Measurements from ENCODE around the gene FEZF2.

Gene FEZF2

GRCh38 chr3:62373215-62373614 is at the start of gene FEZF2:
Gene FEZF2 (minus strand): TSS chr3:62373550. CDS start chr3:62372868, 682 bp downstream.
- peak in 1 of 2 experiments; percentile 16 for DNase-seq

DNA sequence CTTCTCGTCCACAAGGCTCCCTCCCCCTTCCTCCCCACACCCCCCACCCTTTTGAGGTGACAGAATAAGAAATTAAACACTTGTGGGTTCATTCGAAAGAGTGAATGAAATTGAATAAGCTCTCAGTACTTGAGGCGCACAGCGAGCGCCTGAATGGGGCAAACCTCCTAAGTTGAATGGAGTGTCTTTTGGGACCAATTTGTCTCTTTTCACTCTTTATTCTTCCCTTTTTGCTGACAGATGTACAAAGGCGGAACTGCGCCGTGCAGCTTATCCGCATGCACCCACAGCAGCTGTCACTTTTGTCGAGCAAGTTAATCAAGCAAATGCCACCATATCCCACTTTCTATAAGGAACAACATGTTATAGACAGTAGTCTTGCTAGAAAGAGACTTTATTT is 47.9 kb upstream of the FEZF2 start:
- DNase-seq: no peak

DNA sequence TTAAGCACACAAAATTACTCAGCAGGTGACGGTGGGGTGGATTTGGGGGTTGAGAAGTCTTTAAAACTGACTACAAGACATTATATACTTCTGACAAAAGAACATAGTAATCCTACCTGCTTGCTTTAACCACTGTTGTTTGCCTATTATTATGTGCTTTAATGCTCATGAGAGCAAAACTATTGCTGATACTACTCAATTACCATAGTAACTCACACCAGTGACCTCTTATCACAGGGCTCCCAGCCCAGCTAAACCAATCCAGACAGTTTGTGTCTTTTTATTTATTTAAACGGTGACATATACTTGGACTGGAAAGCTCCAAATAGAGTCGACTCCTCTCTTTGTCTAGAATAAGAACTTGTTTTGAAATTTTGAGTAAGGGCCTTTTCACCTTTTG is 42.8 kb upstream of the FEZF2 start:
- no peak for DNase-seq

DNA sequence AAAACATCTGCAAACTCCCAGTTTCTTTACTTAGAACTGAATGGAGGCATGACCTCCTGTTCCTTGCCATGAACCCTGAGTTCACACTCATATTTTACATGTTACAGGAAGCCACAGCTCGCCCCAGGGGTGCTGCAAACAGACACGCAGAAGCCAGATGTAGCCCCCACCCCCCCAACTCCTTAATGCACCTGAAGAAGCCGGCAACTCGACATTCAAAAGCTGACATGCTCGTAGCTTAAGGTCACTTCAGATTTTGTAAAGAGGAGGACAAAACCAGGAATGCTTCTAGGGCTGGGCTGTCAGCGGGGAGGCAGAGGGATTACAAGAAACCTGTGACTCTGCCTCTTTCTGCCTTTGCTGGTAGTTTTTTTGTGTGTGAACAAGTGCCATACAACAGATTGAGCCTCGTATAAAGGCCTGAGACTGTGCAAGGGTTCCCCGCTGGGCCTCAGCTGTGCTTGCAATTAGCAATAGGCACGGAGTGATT is 42.0 kb upstream of the FEZF2 start:
- DNase-seq: no peak

DNA sequence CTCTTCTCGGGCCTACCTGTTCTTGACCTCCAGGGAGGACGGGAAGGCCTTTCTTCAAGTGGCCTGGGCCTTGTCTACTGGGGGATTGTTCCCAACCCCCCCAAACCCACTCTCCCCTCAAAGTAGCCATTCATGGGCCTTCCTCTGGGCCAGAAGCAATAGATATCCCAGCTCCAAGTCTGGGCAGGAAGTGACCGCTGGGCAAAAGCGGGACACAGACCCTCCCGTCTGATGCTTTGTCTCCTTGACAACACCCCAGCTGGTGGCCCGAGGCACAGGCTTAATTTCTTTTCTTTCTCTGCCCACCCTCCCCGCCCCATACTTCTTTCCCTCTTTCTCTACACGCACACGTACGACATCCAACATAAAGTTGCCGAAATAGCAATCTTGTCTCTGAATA is 41.4 kb upstream of the FEZF2 start:
- no peak for DNase-seq

- DNase-seq: no peak
These were observed 40.3 kb upstream of the FEZF2 start for GRCh38 chr3:62413687-62414086.

- DNase-seq: no peak
These were observed 33.6 kb upstream of the FEZF2 start for GRCh38 chr3:62406945-62407344.

DNA sequence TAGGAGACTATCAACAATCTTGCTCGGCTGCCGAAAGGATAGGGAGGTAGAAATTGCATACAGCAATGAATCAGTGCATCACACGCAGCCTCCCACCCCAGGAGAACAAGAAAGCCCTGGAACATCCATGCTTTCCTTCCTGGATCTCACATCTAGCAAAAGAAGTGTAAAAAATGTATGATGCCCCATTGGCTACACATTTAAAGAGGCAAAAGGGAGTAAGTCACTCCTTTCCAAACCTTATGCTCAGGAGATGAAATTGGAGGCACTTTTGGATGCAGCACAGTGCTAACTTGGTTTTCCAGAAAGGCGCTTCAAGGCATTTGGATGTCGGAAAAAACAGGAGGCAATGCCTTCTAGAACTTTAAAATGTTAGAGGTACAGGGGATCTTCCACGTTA is 32.2 kb upstream of the FEZF2 start:
- no peak for DNase-seq

DNA sequence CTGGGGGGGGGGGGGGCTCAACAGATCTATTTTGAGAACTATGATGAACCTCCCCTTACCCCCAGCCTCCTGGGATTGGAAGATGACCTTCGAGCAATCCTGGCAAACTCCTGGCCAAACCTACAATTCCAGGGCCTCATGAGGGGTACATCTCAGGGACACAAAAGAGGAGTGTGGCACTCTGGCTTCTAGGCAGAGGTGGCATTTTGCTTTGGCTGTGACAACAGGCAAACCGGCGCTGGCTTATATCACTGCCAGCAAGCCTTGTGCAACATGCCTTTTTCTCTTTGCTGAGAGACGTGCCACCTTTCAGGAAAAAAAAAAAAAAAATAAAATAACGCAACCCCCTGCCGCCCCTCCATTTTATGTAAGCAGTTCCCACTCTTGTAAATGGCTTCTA is 31.8 kb upstream of the FEZF2 start:
- no peak for DNase-seq

GRCh38 chr3:62404321-62404720 is 31.0 kb upstream of the FEZF2 start:
- no peak for DNase-seq

DNA sequence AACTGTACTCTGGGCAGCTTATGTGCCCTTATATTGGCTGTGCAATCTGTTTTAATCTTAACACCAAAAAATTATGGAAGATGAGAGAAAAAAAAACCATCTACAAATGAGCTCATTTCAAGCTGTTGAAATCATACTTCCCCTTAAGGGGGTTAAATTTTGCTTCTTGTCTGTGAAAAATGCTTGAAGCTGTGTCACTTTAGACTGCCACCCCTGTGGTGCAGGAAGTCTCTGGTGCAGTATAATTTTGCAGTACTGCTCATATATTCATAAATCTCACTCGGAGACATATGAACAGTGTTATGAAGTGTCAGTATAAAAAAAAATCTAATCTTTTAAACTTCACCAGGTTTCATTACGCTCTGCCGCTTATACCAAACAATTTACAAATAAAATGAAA is 30.4 kb upstream of the FEZF2 start:
- DNase-seq: no peak

DNA sequence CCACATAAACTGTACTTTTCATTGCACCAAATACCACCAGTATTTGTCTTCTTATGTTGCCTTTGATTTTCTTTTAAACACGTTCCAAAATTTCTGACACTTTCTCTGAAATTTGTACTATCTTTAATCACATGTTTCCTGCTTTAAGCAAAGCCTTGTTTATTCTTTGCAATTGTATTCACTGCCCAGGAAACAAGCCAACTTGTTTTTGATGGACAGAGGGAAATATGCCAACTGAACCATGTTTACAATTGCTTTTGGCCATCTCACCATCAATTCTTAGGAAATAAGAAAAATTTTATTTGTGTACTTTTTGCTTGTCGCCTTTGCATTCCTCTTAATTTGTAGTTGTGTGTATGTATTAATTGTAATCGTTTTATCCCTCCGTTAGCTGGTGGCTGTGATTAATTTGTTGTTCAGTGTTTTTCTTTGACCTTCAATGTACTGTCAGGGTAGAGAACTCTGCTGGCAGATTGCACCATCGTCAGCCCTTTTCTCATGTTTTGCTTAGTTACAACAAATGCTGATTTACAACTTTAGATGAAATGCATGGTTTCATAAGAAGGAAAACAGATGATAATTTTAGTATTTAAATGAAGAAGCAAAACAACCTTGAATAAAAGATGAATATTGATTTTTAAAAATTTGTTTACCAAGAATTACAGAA is 19.4 kb upstream of the FEZF2 start:
- no peak for DNase-seq

DNA sequence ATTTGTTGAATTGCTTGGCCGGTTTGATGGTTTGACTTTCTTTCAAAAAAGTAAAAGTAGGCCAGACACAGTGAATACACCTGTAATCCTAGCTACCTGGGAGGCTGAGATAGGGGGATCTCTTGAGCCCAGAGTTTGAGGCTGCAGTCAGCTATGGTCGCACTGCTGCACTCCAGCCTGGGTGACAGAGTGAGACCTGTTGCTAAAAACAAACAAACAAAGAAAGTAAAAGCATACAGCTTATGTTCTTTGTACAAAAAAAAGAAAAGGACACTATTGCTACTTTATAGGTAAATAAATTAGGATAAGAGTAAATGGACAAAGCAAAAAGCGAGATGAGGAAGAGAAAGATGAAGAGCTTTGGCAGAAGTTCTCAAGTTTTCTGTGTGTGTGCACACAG is 13.9 kb upstream of the FEZF2 start:
- DNase-seq: no peak

DNA sequence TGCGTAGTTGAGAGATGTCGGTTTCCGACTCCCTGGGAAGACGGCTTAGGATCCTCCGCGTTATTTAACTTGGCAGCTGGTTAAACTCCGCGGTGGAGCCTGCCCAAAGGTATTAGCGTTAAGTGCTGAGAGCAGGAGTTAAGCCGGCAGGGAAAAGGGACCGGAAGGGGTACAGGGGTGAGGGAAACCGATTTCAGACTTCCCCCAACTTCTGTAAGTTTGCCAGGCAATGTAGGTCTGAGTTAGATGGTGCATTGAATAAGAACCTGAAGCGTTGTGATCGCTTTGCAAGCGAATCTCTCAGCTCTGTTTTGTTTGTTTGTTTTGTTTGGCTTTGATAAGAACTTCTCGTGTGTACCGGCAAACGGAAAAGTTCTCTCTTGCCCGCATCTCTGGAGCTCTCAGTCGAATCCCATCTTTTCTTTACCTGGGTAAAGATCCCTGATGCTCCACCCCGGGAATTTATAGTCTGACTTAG is 6.0 kb upstream of the FEZF2 start:
- DNase-seq: no peak

GRCh38 chr3:62378921-62379320 is 5.6 kb upstream of the FEZF2 start:
- DNase-seq: no peak

DNA sequence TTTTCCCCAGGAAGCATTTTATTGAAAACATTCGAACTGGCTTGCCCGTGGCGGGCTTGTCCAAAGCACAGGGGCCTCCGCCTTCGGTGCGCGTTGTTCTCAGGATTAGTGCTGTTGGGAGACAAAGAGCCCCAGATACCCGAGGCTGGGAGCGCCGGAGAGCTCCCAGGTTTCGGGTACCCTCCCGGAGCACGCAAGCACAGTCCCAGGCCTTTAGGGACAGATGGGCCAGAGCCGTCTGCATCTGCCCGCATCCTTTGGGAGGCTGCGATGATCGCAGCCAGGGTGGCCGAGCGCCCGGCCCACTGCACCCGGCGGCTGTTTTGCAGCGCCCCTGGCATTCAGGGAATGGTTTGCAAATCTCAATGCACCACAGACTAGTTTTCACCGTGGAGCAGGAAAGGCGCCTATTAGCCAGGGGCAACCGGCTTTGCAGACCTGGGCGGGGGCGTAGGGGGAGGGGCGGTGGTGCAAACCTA is 5.0 kb upstream of the FEZF2 start:
- peak in 1 of 2 experiments; percentile 14 for DNase-seq

DNA sequence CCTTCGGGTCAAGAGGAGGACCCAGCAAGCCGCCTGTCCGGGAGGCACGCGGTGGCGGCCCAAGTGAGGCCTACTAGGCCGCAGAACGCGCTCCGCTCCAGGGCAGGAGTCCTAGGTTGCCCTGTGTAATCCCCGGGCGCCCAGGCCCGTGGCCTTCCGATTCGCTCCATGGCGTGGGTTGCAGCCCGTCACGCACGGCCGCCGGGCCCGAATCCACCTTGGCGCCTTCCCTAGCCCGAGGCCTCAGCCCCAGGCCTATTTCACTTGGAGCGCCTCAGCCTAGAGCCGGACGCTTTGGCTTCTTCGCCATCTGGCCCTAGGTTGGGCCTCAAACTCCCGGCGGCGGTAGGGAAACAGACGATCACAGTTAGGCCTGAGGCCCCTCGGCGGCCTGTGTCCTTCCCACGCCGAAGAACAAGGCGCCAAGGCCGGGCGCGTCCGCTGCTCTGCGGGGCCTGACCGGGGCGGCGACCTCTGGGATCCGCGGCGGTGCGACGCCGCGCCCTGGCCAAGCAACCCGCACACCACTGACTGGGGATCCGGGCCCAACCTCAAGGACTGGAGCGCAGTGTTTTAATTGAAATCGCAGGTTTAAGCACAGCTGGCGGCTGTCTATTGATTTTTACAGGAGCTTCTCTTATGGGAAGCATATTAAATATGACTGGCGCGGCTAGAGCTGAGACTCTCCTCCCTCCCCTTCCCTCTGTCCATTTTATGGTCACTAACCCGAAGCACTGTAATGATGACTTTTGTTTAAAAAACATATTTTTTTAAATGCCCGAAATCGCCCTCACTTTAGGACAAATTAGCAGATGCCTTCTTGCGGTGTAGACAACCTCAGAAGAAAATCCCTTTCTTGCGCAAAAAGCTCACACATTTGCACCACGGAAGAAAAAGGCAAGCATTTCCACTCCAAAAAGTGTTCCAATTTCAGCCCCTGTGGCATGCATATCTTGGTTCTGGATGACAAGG is 3.8 kb upstream of the FEZF2 start:
- DNase-seq: no peak

DNA sequence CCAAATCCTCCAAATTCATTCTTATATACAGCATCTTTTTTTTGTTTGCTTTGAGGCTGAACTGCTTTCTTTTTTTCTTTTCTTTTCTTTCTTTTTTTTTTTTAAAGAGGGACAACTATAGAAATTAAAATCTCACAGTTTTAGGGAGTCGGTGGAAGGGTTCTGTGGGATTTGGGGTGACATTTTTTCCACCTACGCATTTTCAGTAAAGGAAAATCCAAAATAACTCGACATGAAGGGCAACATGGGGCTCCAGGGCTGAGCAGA is 3.0 kb upstream of the FEZF2 start:
- no peak for DNase-seq

DNA sequence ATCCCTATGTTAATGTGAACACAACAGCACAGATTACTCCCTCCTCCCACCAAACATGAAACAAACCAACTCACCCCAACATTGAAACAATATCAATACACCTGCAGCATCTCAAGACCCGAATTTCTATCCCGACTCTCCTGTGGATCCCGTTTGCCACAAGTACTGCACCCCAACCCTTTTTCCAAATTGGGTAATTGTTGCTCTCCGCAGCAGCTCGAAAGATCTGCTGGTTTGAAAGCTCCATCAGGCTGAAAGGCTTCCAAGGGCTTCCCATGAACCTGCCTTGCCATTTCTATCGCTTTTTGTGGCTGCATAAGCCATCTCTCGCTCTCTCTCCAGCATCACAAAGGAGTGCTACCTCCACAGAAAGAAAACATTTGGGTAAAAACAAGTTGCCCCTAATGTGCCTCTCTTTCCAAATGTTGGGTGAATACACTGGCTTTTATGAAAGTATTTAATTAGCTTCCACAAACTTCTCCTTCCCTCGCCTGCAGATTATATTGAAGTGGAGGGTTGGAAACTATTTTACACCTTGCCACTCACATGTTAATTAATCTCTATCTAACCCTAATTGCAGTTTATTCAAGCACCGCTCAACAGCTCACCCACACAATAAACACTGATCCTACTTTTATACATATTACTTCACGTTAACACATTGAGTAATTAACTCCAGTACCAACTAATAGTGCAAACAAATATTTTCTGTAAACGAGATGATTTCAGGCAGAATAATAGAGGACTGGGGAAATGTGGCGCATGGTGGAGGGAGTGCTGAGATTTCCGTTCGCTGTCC is 2.5 kb upstream of the FEZF2 start:
- no peak for DNase-seq

DNA sequence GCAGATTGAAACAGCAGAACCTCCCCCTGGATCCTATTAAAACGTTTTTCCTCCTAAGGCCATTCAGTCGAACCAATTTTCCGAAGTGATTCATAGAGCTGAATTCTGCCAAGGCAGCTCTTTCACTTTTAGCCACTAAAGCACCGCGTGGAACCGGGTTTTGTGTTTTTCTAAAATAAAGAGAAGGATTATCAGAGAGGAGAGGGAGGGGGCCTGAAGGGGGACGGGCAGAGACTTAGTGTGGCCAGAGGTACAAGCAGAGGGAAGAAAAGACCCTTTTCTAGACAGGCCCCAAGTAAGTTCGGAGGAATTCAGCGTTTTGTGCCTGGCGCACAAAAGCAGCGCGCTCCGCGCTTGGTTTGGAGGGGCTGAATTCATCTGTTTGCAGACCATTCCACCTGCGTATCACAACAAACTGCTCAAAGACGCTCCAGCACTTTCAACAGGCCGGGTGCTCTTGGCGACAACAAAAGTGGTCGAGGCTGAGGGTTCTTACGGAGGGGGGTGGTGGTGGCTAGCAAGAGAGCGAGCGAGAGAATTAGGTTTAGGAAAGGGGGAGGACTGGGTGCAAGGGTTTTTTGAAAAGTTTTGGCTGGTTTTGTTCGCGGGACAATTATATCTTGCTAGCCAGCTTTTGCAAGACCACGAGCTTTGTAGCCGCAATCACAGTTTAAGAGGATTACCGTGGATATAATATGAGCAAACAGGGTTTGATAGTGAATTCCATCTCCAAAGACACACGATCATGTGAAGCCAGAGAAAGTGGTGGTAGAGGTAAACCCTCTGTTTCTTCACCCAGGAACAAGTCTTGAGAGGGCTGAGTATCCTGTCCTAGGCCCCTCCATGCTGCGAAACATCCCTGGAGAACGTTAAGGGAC is 1.2 kb upstream of the FEZF2 start:
- DNase-seq: no peak

GRCh38 chr3:62373714-62374333 is 474 bp upstream of the FEZF2 start:
- peak in 1 of 2 experiments; percentile 15 for DNase-seq

DNA sequence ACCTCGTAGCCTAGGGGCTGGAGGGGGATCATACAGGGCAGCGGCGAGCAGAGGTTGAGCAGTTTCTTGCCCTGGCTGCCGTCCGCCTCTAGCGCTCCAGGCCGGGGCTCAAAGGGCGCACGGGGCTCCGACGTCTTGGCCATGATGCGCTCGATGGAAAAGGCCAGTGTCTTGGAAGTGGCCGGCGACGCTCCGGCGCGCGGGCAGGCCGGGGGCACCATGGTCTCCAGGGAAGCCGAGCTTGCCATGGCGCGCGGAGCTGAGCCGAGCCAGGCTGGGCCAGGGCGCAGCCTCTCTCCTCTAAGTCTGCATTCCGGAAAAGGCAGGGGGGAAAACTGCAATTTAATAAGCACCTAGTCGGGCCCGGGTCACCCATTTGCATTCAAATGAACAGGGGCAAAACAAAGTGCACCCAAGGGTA is 719 bp downstream of the FEZF2 start:
- peak in 1 of 2 experiments; percentile 20 for DNase-seq

Data from activated T-cell treated with anti-CD3 and anti-CD28 coated beads, Interleukin-2, amount 50 U/mL, for 48 hours (primary cell).